HEK293 (cell line): ENCODE results near the gene POLR1E.
"Not testable (repeated sequence)": the region's sequence is repeated elsewhere in the genome, so short reads cannot be mapped to it uniquely, and the experiment has no call there.

ENCODE experiments used
- CTCF ChIA-PET: fragments of 350-600 bp; formaldehyde crosslinking; extraction: SDS; loops from one replicate; lab custom pipeline; 2021; ENCODE audit warnings: antibody characterized with exemption; lab: Yijun Ruan, JAX
- POLR2A ChIA-PET: fragments of 300-600 bp; formaldehyde crosslinking; extraction: SDS; loops from one replicate; lab custom pipeline; 2020; ENCODE audit warnings: antibody characterized with exemption, inconsistent platforms; lab: Yijun Ruan, JAX
- H3K27ac ChIP-seq: fragments of 200-500 bp; sonication (Bioruptor generic); 2 replicates; pipeline ENCODE4 v1.5.1; 2014; ENCODE audit warnings: low read depth, low read length, control low read depth, inconsistent platforms; ENCODE audit errors: extremely low read depth
- H3K36me3 ChIP-seq, 2 experiments: fragments of 200-500 bp in 1 of 2; sonication (Bioruptor generic) in 1 of 2; 1 replicate in 1 of 2; 2 replicates in 1 of 2; pipeline ENCODE4 v1.5.1; 2014 to 2017; ENCODE audit warnings: inconsistent platforms in 2 of 2, low read length in 2 of 2; ENCODE audit not compliant: control insufficient read depth in 2 of 2, insufficient read depth in 1 of 2
- H3K4me1 ChIP-seq: fragments of 200-500 bp; sonication (Bioruptor generic); 2 replicates; pipeline ENCODE4 v1.5.1; 2014; ENCODE audit warnings: mild to moderate bottlenecking, low read length, inconsistent platforms; ENCODE audit not compliant: control insufficient read depth, insufficient read depth
- H3K4me3 ChIP-seq: 2 replicates; pipeline ENCODE4 v1.5.1; 2011; ENCODE audit warnings: low read depth, mild to moderate bottlenecking, control low read depth, low read length, moderate library complexity
- H3K9me3 ChIP-seq: fragments of 200-500 bp; sonication (Bioruptor generic); 2 replicates; pipeline ENCODE4 v1.5.1; 2014; ENCODE audit warnings: low read depth, low read length, inconsistent platforms; ENCODE audit not compliant: control insufficient read depth, insufficient read depth
- GLIS2 ChIP-seq: fragments of 450-650 bp; formaldehyde crosslinking; IDR thresholded peaks from 2 replicates; pipeline ENCODE4 v1.5.1; 2016; ENCODE audit warnings: missing biosample characterization, missing genetic modification characterization
- SP3 ChIP-seq: fragments of 450-650 bp; formaldehyde crosslinking; IDR thresholded peaks from 2 replicates; pipeline ENCODE4 v1.5.1; 2016; ENCODE audit warnings: missing biosample characterization, missing genetic modification characterization
- TRIM28 ChIP-seq: IDR thresholded peaks from 2 replicates; pipeline ENCODE4 v1.6.1; 2011; ENCODE audit warnings: low read length, control low read depth, borderline replicate concordance
- WT1 ChIP-seq: fragments of 450-650 bp; formaldehyde crosslinking; IDR thresholded peaks from 2 replicates; pipeline ENCODE4 v1.5.1; 2016; ENCODE audit warnings: missing biosample characterization, missing genetic modification characterization
- ZBTB11 ChIP-seq: fragments of 450-650 bp; formaldehyde crosslinking; conservative IDR thresholded peaks from 2 replicates; pipeline ENCODE4 v1.5.1; 2016; ENCODE audit warnings: low read depth, missing biosample characterization, missing genetic modification characterization
- ZBTB48 ChIP-seq: fragments of 450-650 bp; formaldehyde crosslinking; IDR thresholded peaks from 2 replicates; pipeline ENCODE4 v1.5.1; 2016; ENCODE audit warnings: missing biosample characterization, missing genetic modification characterization
- ZFHX2 ChIP-seq: fragments of 450-650 bp; formaldehyde crosslinking; conservative IDR thresholded peaks from 2 replicates; pipeline ENCODE4 v1.5.1; 2016; ENCODE audit warnings: missing biosample characterization, missing genetic modification characterization
- ZFP3 ChIP-seq: fragments of 450-650 bp; formaldehyde crosslinking; IDR thresholded peaks from 2 replicates; pipeline ENCODE4 v1.5.1; 2016; ENCODE audit warnings: low read depth, missing biosample characterization, missing genetic modification characterization
- ZNF223 ChIP-seq: fragments of 450-650 bp; formaldehyde crosslinking; IDR thresholded peaks from 2 replicates; pipeline ENCODE4 v1.5.1; 2016; ENCODE audit warnings: missing biosample characterization, missing genetic modification characterization
- ZNF23 ChIP-seq: fragments of 450-650 bp; formaldehyde crosslinking; IDR thresholded peaks from 2 replicates; pipeline ENCODE4 v1.5.1; 2016; ENCODE audit warnings: missing biosample characterization, missing genetic modification characterization, borderline replicate concordance
- ZNF585B ChIP-seq: fragments of 450-650 bp; formaldehyde crosslinking; IDR thresholded peaks from 2 replicates; pipeline ENCODE4 v1.5.1; 2016; ENCODE audit warnings: missing biosample characterization, missing genetic modification characterization
- ZNF658 ChIP-seq: fragments of 450-650 bp; formaldehyde crosslinking; IDR thresholded peaks from 2 replicates; pipeline ENCODE4; 2016; ENCODE audit warnings: missing biosample characterization, missing genetic modification characterization
- ZNF692 ChIP-seq: fragments of 450-650 bp; formaldehyde crosslinking; IDR thresholded peaks from 2 replicates; pipeline ENCODE4 v1.5.1; 2016; ENCODE audit warnings: missing biosample characterization, missing genetic modification characterization
- ZNF776 ChIP-seq: fragments of 450-650 bp; formaldehyde crosslinking; IDR thresholded peaks from 2 replicates; pipeline ENCODE4 v1.5.0; 2017; ENCODE audit warnings: missing biosample characterization, missing genetic modification characterization, borderline replicate concordance
- ZNF791 ChIP-seq: fragments of 450-650 bp; formaldehyde crosslinking; IDR thresholded peaks from 2 replicates; pipeline ENCODE4 v1.5.1; 2016; ENCODE audit warnings: missing biosample characterization, missing genetic modification characterization
- TF ChIP-seq, protein P1 (sequence below): fragments of 450-650 bp; IDR thresholded peaks from 2 replicates; pipeline ENCODE4 v1.5.1; 2018; ENCODE audit warnings: missing biosample characterization, mild to moderate bottlenecking, missing genetic modification characterization
- TF ChIP-seq, protein P2 (sequence below): fragments of 450-650 bp; formaldehyde crosslinking; IDR thresholded peaks from 2 replicates; pipeline ENCODE4 v1.5.1; 2017; ENCODE audit warnings: missing biosample characterization, missing genetic modification characterization
- TF ChIP-seq, protein P3 (sequence below): IDR thresholded peaks from 2 replicates; pipeline ENCODE4 v1.6.1; 2011; ENCODE audit warnings: mild to moderate bottlenecking, low read depth, low read length, borderline replicate concordance
- TF ChIP-seq, protein P4 (sequence below): fragments of 450-650 bp; formaldehyde crosslinking; IDR thresholded peaks from 2 replicates; pipeline ENCODE4 v1.5.1; 2017; ENCODE audit warnings: missing biosample characterization, missing genetic modification characterization

The POLR1E gene

DNA sequence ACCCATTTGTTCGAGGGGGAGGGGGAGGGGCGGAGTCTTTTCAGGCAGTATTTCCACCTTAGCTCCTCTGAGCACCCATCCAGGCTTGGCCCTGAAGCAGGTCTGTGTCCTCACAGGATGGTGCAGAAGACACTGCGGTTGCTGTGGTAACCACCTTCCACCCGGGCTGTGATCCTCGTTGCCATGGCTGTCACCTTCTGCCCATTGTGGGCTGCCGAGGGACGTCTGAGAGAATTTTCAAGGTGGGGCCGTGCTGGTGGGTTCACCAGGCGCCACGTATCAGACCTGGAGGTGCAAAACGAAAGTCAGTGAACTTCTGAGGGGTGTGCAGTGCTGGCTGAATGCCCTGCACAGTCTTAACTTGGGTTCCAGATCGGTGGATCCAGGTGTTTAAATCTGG is 26.7 kb downstream of the POLR1E start:
- Histone ChIP-seq H3K4me3 (no peak overlapping the region), H3K36me3 (peaks cover 0 to 52% of the 10 kb centered on the region in 2 experiments; a peak in 1 of 3 replicates), H3K4me1 (no peaks in the 10 kb centered on the region), H3K27ac (no peak overlapping the region), H3K9me3 (no peaks in the 10 kb centered on the region)
- CTCF ChIA-PET: no interaction called here
- POLR2A ChIA-PET: no interaction called here
- TF ChIP-seq TRIM28 (no peak), GLIS2 (no peak), ZBTB48 (tag by site-specific recombination) (no peak), ZNF692 (tag by site-specific recombination) (no peak), ZNF23 (tag by site-specific recombination) (no peak), ZNF776 (no peak), ZNF585B (no peak), ZNF791 (tag by site-specific recombination) (no peak), ZNF658 (tag by site-specific recombination) (no peak), ZBTB11 (tag by site-specific recombination) (no peak), ZFP3 (no peak)
- TF ChIP-seq, protein P1, sequence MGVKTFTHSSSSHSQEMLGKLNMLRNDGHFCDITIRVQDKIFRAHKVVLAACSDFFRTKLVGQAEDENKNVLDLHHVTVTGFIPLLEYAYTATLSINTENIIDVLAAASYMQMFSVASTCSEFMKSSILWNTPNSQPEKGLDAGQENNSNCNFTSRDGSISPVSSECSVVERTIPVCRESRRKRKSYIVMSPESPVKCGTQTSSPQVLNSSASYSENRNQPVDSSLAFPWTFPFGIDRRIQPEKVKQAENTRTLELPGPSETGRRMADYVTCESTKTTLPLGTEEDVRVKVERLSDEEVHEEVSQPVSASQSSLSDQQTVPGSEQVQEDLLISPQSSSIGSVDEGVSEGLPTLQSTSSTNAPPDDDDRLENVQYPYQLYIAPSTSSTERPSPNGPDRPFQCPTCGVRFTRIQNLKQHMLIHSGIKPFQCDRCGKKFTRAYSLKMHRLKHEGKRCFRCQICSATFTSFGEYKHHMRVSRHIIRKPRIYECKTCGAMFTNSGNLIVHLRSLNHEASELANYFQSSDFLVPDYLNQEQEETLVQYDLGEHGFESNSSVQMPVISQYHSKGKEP (tag by site-specific recombination): no peak
- TF ChIP-seq, protein P2, sequence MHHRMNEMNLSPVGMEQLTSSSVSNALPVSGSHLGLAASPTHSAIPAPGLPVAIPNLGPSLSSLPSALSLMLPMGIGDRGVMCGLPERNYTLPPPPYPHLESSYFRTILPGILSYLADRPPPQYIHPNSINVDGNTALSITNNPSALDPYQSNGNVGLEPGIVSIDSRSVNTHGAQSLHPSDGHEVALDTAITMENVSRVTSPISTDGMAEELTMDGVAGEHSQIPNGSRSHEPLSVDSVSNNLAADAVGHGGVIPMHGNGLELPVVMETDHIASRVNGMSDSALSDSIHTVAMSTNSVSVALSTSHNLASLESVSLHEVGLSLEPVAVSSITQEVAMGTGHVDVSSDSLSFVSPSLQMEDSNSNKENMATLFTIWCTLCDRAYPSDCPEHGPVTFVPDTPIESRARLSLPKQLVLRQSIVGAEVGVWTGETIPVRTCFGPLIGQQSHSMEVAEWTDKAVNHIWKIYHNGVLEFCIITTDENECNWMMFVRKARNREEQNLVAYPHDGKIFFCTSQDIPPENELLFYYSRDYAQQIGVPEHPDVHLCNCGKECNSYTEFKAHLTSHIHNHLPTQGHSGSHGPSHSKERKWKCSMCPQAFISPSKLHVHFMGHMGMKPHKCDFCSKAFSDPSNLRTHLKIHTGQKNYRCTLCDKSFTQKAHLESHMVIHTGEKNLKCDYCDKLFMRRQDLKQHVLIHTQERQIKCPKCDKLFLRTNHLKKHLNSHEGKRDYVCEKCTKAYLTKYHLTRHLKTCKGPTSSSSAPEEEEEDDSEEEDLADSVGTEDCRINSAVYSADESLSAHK: no peak

DNA sequence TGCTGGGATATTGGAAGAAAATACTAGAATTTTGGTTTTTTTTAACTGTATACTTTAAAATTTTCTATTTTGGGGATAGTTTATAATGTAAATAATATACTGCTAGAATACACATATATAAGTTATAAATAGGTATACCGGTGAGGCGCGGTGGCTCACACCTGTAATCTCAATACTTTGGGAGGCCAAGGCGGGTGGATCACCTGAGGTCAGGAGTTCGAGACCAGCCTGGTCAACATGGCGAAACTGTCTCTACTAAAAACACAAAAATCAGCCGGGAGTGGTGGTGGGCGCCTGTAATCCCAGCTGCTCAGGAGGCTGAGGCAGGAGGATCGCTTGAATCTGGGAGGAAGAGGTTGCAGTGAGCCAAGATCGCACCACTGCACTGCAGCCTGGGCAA is 28.7 kb downstream of the POLR1E start:
- H3K4me3 ChIP-seq, POLR2A ChIA-PET, H3K9me3 ChIP-seq, H3K4me1 ChIP-seq, CTCF ChIA-PET, H3K27ac ChIP-seq: not testable (repeated sequence)
- H3K36me3 ChIP-seq: peaks cover 0 to 48% of the 10 kb centered on the region in 2 experiments; a peak in 1 of 3 replicates

GRCh38 chr9:37514999-37515398 is 29.3 kb downstream of the POLR1E start:
- no peaks in the 10 kb centered on the region for H3K4me1 ChIP-seq
- H3K9me3 ChIP-seq: no peaks in the 10 kb centered on the region
- H3K4me3 ChIP-seq: no peak overlapping the region
- CTCF ChIA-PET: no interaction called here
- POLR2A ChIA-PET: interaction anchor here (0.6 kb wide), 1 partner anchor 29 kb away, joined by 3 read pairs; the partner anchor contains the start of gene POLR1E
- peaks cover 0 to 47% of the 10 kb centered on the region in 2 experiments; a peak in 1 of 3 replicates for H3K36me3 ChIP-seq
- no peak overlapping the region for H3K27ac ChIP-seq
- no peak for TF ChIP-seq SP3
- no peak for TF ChIP-seq WT1 (tag by site-specific recombination)
- TF ChIP-seq, protein P3, sequence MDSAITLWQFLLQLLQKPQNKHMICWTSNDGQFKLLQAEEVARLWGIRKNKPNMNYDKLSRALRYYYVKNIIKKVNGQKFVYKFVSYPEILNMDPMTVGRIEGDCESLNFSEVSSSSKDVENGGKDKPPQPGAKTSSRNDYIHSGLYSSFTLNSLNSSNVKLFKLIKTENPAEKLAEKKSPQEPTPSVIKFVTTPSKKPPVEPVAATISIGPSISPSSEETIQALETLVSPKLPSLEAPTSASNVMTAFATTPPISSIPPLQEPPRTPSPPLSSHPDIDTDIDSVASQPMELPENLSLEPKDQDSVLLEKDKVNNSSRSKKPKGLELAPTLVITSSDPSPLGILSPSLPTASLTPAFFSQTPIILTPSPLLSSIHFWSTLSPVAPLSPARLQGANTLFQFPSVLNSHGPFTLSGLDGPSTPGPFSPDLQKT: no peak
- no peak for TF ChIP-seq ZFHX2 (tag by site-specific recombination)
- TF ChIP-seq ZNF223: no peak
- TF ChIP-seq, protein P4, sequence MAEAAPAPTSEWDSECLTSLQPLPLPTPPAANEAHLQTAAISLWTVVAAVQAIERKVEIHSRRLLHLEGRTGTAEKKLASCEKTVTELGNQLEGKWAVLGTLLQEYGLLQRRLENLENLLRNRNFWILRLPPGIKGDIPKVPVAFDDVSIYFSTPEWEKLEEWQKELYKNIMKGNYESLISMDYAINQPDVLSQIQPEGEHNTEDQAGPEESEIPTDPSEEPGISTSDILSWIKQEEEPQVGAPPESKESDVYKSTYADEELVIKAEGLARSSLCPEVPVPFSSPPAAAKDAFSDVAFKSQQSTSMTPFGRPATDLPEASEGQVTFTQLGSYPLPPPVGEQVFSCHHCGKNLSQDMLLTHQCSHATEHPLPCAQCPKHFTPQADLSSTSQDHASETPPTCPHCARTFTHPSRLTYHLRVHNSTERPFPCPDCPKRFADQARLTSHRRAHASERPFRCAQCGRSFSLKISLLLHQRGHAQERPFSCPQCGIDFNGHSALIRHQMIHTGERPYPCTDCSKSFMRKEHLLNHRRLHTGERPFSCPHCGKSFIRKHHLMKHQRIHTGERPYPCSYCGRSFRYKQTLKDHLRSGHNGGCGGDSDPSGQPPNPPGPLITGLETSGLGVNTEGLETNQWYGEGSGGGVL (tag by site-specific recombination): no peak
